Suprapubic skin (tissue), 4 donors: Measurements from ENCODE around the gene IL31. TPM values are rescaled to one million over a fixed set of nuclear protein-coding genes. Genes with fewer than 3 reads are reported as not detected.

Experiments
- DNase-seq, 2 donors: peaks; one replicate each; pipeline ENCODE4 v3.0.0-alpha.2; 2019; ENCODE audit warnings: low spot score in 2 of 2
- H3K27ac ChIP-seq: fragments of 200-600 bp; sonication (generic); one replicate; pipeline ENCODE4 v1.5.1; 2019
- H3K27me3 ChIP-seq: fragments of 200-600 bp; sonication (generic); one replicate; pipeline ENCODE4 v1.5.1; 2019
- H3K36me3 ChIP-seq: fragments of 200-600 bp; sonication (generic); one replicate; pipeline ENCODE4 v1.5.1; 2019
- H3K4me1 ChIP-seq: fragments of 200-600 bp; sonication (generic); one replicate; pipeline ENCODE4 v1.5.1; 2019
- H3K4me3 ChIP-seq: fragments of 200-600 bp; sonication (generic); one replicate; pipeline ENCODE4 v1.5.1; 2019; ENCODE audit warnings: mild to moderate bottlenecking
- H3K9me3 ChIP-seq: fragments of 200-600 bp; sonication (generic); one replicate; pipeline ENCODE4 v1.5.1; 2019
- EP300 ChIP-seq: sonication (generic); formaldehyde crosslinking; IDR thresholded peaks from one replicate; pipeline ENCODE4 v1.6.1; 2017; ENCODE audit warnings: antibody characterized with exemption
- POLR2A ChIP-seq, 2 donors: fragments of 450-650 bp; IDR thresholded peaks; one replicate each; pipeline ENCODE4 v1.6.1; 2017; ENCODE audit warnings: antibody characterized with exemption in 2 of 2, mild to moderate bottlenecking in 2 of 2, moderate library complexity in 2 of 2
- POLR2AphosphoS5 ChIP-seq, 3 donors: sonication (generic); formaldehyde crosslinking; IDR thresholded peaks; one replicate each; pipeline ENCODE4 v1.6.1; 2017; ENCODE audit warnings: antibody characterized with exemption in 3 of 3
- WGBS: methylation state at CpG from one replicate; pipeline ENCODE4 v1.1.5; 2018; 5-methylcytosine and 5-hydroxymethylcytosine counted together
- total RNA-seq, 4 donors: library from RNA; depleted of rRNA; stranded (reverse); fragments of >200 nt; gene quantifications; one replicate each; pipeline ENCODE4 v1.1.0, GENCODE V29; 2016
- TF ChIP-seq, protein P1 (sequence below), 2 donors: fragments of 200-600 bp in 1 of 2; fragments of 450-650 bp in 1 of 2; sonication (generic) in 1 of 2; IDR thresholded peaks; one replicate each; pipeline ENCODE4 v1.5.1; 2016 to 2019; ENCODE audit warnings: antibody characterized with exemption in 2 of 2, mild to moderate bottlenecking in 1 of 2, moderate library complexity in 1 of 2

Gene IL31
- total RNA-seq, 4 donors from 2014 or later: not detected

GRCh38 chr12:122168492-122168891 is 5.5 kb downstream of the IL31 start:
- Histone ChIP-seq H3K4me1 (no peaks in the 10 kb centered on the region), H3K4me3 (no peak overlapping the region), H3K36me3 (no peaks in the 10 kb centered on the region), H3K9me3 (no peaks in the 10 kb centered on the region), H3K27ac (no peak overlapping the region), H3K27me3 (no peaks in the 10 kb centered on the region)
- no peak for TF ChIP-seq POLR2A (IDR thresholded peaks at IDR 0.05)
- no peak for TF ChIP-seq EP300
- TF ChIP-seq, protein P1, sequence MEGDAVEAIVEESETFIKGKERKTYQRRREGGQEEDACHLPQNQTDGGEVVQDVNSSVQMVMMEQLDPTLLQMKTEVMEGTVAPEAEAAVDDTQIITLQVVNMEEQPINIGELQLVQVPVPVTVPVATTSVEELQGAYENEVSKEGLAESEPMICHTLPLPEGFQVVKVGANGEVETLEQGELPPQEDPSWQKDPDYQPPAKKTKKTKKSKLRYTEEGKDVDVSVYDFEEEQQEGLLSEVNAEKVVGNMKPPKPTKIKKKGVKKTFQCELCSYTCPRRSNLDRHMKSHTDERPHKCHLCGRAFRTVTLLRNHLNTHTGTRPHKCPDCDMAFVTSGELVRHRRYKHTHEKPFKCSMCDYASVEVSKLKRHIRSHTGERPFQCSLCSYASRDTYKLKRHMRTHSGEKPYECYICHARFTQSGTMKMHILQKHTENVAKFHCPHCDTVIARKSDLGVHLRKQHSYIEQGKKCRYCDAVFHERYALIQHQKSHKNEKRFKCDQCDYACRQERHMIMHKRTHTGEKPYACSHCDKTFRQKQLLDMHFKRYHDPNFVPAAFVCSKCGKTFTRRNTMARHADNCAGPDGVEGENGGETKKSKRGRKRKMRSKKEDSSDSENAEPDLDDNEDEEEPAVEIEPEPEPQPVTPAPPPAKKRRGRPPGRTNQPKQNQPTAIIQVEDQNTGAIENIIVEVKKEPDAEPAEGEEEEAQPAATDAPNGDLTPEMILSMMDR (IDR thresholded peaks at IDR 0.05): no peak
- no peak for TF ChIP-seq POLR2AphosphoS5 (IDR thresholded peaks at IDR 0.05)
- DNase-seq: no peak
- WGBS: 93% methylated on average over 3 of the region's 3 CpGs

GRCh38 chr12:122167356-122167925 is 6.6 kb downstream of the IL31 start:
- DNase-seq: no peak
- no peak for TF ChIP-seq POLR2AphosphoS5 (IDR thresholded peaks at IDR 0.05)
- Histone ChIP-seq H3K4me3 (no peak overlapping the region), H3K36me3 (no peaks in the 10 kb centered on the region), H3K27me3 (no peaks in the 10 kb centered on the region), H3K27ac (no peak overlapping the region), H3K9me3 (no peaks in the 10 kb centered on the region), H3K4me1 (no peaks in the 10 kb centered on the region)
- WGBS: 81% methylated on average over 10 of the region's 10 CpGs

DNA sequence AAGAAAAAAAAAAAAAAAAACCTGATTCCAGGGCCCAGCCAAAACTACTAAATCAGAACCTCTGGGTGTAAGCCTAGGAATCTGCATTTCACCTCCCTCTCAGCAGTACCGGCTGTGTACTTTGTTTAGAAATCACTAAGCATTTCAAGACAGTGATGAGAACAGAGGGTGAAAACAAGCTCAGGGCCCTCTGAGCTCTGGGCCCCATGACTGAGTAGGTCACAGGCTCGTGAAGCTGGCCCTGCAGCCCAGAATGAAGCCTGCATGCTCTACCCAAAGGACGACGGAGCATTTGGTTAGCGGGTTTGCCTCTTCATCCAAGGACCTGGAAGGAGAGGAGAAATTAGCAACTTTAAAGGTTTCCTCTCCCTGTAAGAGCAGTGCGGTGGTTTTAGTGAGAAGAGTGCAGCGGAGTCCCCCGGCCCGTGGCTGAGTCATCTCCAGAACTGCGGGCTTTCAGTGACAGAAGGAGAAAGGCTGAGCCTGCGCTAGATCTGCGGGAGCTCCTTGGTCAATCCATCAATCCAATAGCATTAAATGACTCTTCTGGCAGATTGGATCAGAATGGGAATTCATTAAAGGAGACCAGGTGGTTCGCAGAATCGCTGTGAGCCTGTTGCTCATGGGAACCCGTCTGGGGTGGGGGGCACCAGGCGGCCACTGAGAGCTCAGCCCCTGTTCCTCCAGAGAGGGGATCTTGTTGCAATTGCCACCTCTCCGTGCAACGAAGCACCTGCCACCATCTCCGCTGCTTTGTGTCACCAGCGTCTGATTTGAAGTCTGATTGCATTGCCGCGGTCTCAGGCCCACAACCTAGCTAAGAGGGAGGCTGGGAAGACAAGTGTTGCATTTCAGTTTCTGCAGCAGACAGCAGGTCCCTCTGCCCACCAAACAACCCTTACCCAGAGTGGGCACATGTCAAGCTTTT is 7.3 kb downstream of the IL31 start:
- TF ChIP-seq POLR2A (IDR thresholded peaks at IDR 0.05) (no peak), EP300 (no peak), POLR2AphosphoS5 (IDR thresholded peaks at IDR 0.05) (no peak)
- TF ChIP-seq, protein P1 (IDR thresholded peaks at IDR 0.05): no peak
- no peak for DNase-seq
- Histone ChIP-seq H3K27me3 (peaks cover 3% of the 10 kb centered on the region), H3K9me3 (no peaks in the 10 kb centered on the region), H3K4me3 (no peak overlapping the region), H3K27ac (no peak overlapping the region), H3K4me1 (no peaks in the 10 kb centered on the region), H3K36me3 (no peaks in the 10 kb centered on the region)
- 89% methylated on average over 12 of the region's 22 CpGs for WGBS

- no peaks in the 10 kb centered on the region for H3K9me3 ChIP-seq
- TF ChIP-seq EP300: no peak
- no peak for TF ChIP-seq POLR2A (IDR thresholded peaks at IDR 0.05)
- TF ChIP-seq, protein P1 (IDR thresholded peaks at IDR 0.05): no peak
- TF ChIP-seq POLR2AphosphoS5 (IDR thresholded peaks at IDR 0.05): no peak
- DNase-seq: no peak
- H3K27ac ChIP-seq: no peak overlapping the region
- peaks cover 3% of the 10 kb centered on the region for H3K27me3 ChIP-seq
- no peaks in the 10 kb centered on the region for H3K4me1 ChIP-seq
- H3K36me3 ChIP-seq: no peaks in the 10 kb centered on the region
- 86% methylated on average over 3 of the region's 3 CpGs for WGBS
- H3K4me3 ChIP-seq: no peak overlapping the region
Observed at GRCh38 chr12:122162976-122163375, 11.0 kb downstream of the IL31 start.

- no peak for DNase-seq
- WGBS: 75% methylated on average over 8 of the region's 8 CpGs
- Histone ChIP-seq H3K27ac (no peak overlapping the region), H3K36me3 (no peaks in the 10 kb centered on the region), H3K4me1 (no peaks in the 10 kb centered on the region), H3K27me3 (peaks cover 3% of the 10 kb centered on the region), H3K4me3 (no peak overlapping the region), H3K9me3 (no peaks in the 10 kb centered on the region)
- no peak for TF ChIP-seq POLR2AphosphoS5 (IDR thresholded peaks at IDR 0.05)
- TF ChIP-seq, protein P1 (IDR thresholded peaks at IDR 0.05): no peak
- TF ChIP-seq POLR2A (IDR thresholded peaks at IDR 0.05): no peak
- no peak for TF ChIP-seq EP300
Observed at GRCh38 chr12:122161682-122162081, 12.3 kb downstream of the IL31 start.
